ENCODE measurements around the gene ATG2B. TPM values are rescaled to one million over a fixed set of nuclear protein-coding genes. Genes with fewer than 3 reads are reported as not detected.

ATG2B gene
- total and polyA plus RNA-seq, 2 of the 4 experiments (the other 2 are of a cell fraction): 6.9 to 22.0 TPM

DNA sequence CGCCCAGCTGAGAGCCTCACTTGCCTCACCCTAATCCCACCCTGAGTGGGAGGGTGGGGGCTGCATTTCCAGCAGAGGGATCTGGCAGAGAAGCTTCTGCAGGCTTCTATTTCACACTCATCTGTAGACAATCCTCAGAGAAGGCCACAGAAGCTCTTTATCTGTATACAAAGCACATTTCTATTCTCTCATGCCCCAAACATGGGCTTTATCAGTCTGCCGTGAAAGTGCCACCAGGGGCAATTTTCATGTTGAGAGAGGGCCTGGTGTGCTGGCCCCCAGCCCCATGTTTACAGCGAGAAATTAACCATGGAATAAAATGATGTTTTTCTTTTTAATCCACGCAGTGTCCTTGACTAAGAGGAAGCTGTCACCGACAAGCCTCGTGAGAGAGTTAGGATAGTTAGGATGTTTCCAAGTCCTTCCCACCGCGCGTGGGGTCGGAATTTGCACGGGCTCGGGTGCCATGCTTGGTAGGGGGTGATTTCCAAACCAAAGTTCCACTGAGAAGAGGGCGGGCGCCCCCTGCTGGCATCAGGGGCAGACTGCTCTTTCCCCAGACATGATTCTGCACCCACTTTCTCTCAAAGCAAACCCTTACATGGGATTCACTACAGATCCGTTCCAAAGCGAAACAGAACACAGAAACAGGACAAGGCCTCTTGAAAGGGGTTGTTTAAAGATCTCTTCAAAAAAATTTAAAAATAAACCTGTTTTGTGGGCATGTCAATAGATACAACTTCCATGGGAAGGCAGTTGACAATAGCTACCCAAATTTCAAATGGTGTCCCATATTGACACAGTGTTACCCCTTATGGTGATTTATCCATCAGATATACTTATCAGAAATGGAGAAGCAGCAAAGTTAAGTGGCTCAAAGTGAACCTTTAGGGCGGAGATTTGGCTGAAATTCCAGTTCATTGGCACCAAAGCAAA, 87.7 kb downstream of the ATG2B start:
- peak overlapping the region; percentile 93 for H3K4ac ChIP-seq (ENCODE audit: low read depth, low read length)
- DNase-seq (peak; percentile 90), ATAC-seq (ENCODE audit: low read depth) (peak; percentile 72)
- TSS peak; percentile 76 for BruUV-seq (replicated peaks)
- peaks cover 0 to 7% of the 10 kb centered on the region in 2 experiments; a peak in 1 of 4 replicates for H3K79me1 ChIP-seq (ENCODE audit: low read depth in 1 of 2, low read length in 2 of 2)
- peak overlapping the region; percentile 71 for H2BK15ac ChIP-seq (ENCODE audit: low read depth, low read length)
- H4K8ac ChIP-seq (ENCODE audit: low read depth in 2 of 2, low read length in 2 of 2): peak overlapping the region; percentile 79 to 92
- H3K4me1 ChIP-seq (ENCODE audit: control insufficient read depth, insufficient read depth, low read length): peaks cover 23% of the 10 kb centered on the region
- peak overlapping the region; percentile 93 for H4K91ac ChIP-seq (ENCODE audit: insufficient read depth, low read depth, low read length)
- peak overlapping the region; percentile 90 for H2BK5ac ChIP-seq (ENCODE audit: low read depth, low read length, poor library complexity, severe bottlenecking)
- peak overlapping the region; percentile 73 for H2AK9ac ChIP-seq (replicated peaks; ENCODE audit: low read depth, low read length, poor library complexity)
- no peaks in the 10 kb centered on the region for H3K27me3 ChIP-seq (ENCODE audit: control insufficient read depth, insufficient read depth, low read length)
- peak overlapping the region; percentile 96 for H2BK120ac ChIP-seq (ENCODE audit: low read depth, low read length)
- peaks cover 7% of the 10 kb centered on the region for H3K9me1 ChIP-seq (ENCODE audit: insufficient read depth, low read length)
- H3K9me3 ChIP-seq (ENCODE audit: control insufficient read depth, insufficient read depth, low read length): peaks cover 10% of the 10 kb centered on the region
- peak overlapping the region; percentile 97 for H2AK5ac ChIP-seq (ENCODE audit: low read depth, low read length)
- H4K20me1 ChIP-seq (ENCODE audit: insufficient read depth, low read length): no peaks in the 10 kb centered on the region
- POLR2A ChIA-PET (ENCODE audit: unreplicated experiment): interaction anchor here (1.6 kb wide), 1 partner anchor 171 kb away, joined by 6 read pairs; no protein-coding TSS in a partner anchor
- peak overlapping the region; percentile 54 for H3K56ac ChIP-seq (ENCODE audit: extremely low read depth, insufficient read depth, low read length)
- H2AFZ ChIP-seq (replicated peaks; ENCODE audit: low read length, poor library complexity): peak overlapping the region; percentile 72
- H3K4me3 ChIP-seq (ENCODE audit: insufficient read depth, low read depth, low read length): no peak overlapping the region
- WGBS, 2 experiments (ENCODE audit: extremely low coverage in 2 of 2, insufficient read length in 1 of 2): 50% methylated on average over 1 of the region's 17 CpGs; no CpG with 5 or more reads in 1 of the 2 experiments
- dilution Hi-C loops (cut with HindIII; ENCODE audit: low sequenced_read_pairs, unreplicated experiment): no loop called here
- H2BK20ac ChIP-seq (ENCODE audit: low read depth, low read length): peak overlapping the region; percentile 97
- no peaks in the 10 kb centered on the region for H3K36me3 ChIP-seq (ENCODE audit: control insufficient read depth, insufficient read depth, low read length)
- no peak overlapping the region for H3K4me2 ChIP-seq (ENCODE audit: low read depth, low read length)
- in situ Hi-C loops (cut with MboI; ENCODE audit: low sequenced_read_pairs): loop anchor here (5.0 kb wide), 1 partner anchor 273 kb away; no protein-coding TSS in a partner anchor
- intact Hi-C loops (cut with micrococcal nuclease): loop anchor here (1.0 kb wide), 5 partner anchors 71 to 277 kb away; partner anchors contain the start of gene BDKRB2
- H3K18ac ChIP-seq (ENCODE audit: low read depth, low read length): peak overlapping the region; percentile 83
- H3K14ac ChIP-seq (replicated peaks; ENCODE audit: low read depth, low read length): peak overlapping the region; percentile 95
- peak overlapping the region; percentile 46 for H3K9ac ChIP-seq (ENCODE audit: low read depth, low read length)
- peak overlapping the region; percentile 94 for H3K27ac ChIP-seq (ENCODE audit: insufficient read depth, low read length)
- peak overlapping the region; percentile 67; the same call in 1 of the 2 replicates for H3K23ac ChIP-seq (ENCODE audit: low read depth, low read length)
- peak overlapping the region; percentile 58 for H4K5ac ChIP-seq (ENCODE audit: low read depth, low read length)
- CTCF ChIA-PET: interaction anchor here (0.6 to 3.5 kb wide), 17 partner anchors 13 to 305 kb away, joined by 3 to 55 read pairs (median 3); partner anchors contain the start of genes BDKRB1 and BDKRB2
- TF ChIP-seq CEBPB (IDR thresholded peaks at IDR 0.05; ENCODE audit: low read depth, low read length): peak; percentile 42
- TF ChIP-seq RFX5 (IDR thresholded peaks at IDR 0.05; ENCODE audit: low read depth, low read length): no peak
- TF ChIP-seq MAFK (IDR thresholded peaks at IDR 0.05; ENCODE audit: low read depth, low read length): no peak
- TF ChIP-seq BHLHE40 (IDR thresholded peaks at IDR 0.05; ENCODE audit: low read depth, low read length): peak; percentile 92
- TF ChIP-seq MAZ (IDR thresholded peaks at IDR 0.05; ENCODE audit: borderline replicate concordance, low read depth, low read length): peak; percentile 68; the same call in 1 of the 2 replicates
- no peak for TF ChIP-seq NFE2L2 (IDR thresholded peaks at IDR 0.05; ENCODE audit: low read depth, low read length)
- no peak for TF ChIP-seq ELK1 (IDR thresholded peaks at IDR 0.05; ENCODE audit: borderline replicate concordance, low read depth, low read length)
- TF ChIP-seq FOS (IDR thresholded peaks at IDR 0.05; ENCODE audit: low read depth, low read length): 0 out of 2 replicates have a peak, but pooled peaks have one; percentile 10
- TF ChIP-seq SMC3 (IDR thresholded peaks at IDR 0.05; ENCODE audit: low read depth, low read length): peak; percentile 99
- TF ChIP-seq, protein P1, sequence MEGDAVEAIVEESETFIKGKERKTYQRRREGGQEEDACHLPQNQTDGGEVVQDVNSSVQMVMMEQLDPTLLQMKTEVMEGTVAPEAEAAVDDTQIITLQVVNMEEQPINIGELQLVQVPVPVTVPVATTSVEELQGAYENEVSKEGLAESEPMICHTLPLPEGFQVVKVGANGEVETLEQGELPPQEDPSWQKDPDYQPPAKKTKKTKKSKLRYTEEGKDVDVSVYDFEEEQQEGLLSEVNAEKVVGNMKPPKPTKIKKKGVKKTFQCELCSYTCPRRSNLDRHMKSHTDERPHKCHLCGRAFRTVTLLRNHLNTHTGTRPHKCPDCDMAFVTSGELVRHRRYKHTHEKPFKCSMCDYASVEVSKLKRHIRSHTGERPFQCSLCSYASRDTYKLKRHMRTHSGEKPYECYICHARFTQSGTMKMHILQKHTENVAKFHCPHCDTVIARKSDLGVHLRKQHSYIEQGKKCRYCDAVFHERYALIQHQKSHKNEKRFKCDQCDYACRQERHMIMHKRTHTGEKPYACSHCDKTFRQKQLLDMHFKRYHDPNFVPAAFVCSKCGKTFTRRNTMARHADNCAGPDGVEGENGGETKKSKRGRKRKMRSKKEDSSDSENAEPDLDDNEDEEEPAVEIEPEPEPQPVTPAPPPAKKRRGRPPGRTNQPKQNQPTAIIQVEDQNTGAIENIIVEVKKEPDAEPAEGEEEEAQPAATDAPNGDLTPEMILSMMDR (conservative IDR thresholded peaks at IDR 0.05; ENCODE audit: low read depth, low read length): peak; percentile 99
- peak; percentile 61 for TF ChIP-seq POLR2A (IDR thresholded peaks at IDR 0.05; ENCODE audit: low read depth, low read length)
- TF ChIP-seq RAD21 (IDR thresholded peaks at IDR 0.05; ENCODE audit: low read length): peak; percentile 98
- TF ChIP-seq CHD1 (IDR thresholded peaks at IDR 0.05; ENCODE audit: low read depth, low read length): no peak; the same call in 1 of the 2 replicates
- no peak for TF ChIP-seq RCOR1 (IDR thresholded peaks at IDR 0.05; ENCODE audit: insufficient replicate concordance, low read length)

Measured in IMR-90 (cell line).